ENCODE measurements around the gene GRIK1.

The GRIK1 gene

GRCh38 chr21:29827647-29828046, 112.1 kb downstream of the GRIK1 start:
- DNase-seq (ENCODE audit: low read depth in 2 of 2), result no peak

- DNase-seq (ENCODE audit: low read depth in 2 of 2), result no peak
Observed at GRCh38 chr21:29827236-29827635, 112.6 kb downstream of the GRIK1 start.

- DNase-seq (ENCODE audit: low read depth in 2 of 2), result no peak
Observed at GRCh38 chr21:29826386-29826785, 113.4 kb downstream of the GRIK1 start.

GRCh38 chr21:29825936-29826335, 113.9 kb downstream of the GRIK1 start:
- DNase-seq (ENCODE audit: low read depth in 2 of 2), result no peak

- no peak for DNase-seq (ENCODE audit: low read depth in 2 of 2)
Observed at GRCh38 chr21:29825345-29825744, 114.5 kb downstream of the GRIK1 start.

GRCh38 chr21:29822064-29822463, 117.7 kb downstream of the GRIK1 start:
- no peak for DNase-seq (ENCODE audit: low read depth in 2 of 2)

GRCh38 chr21:29821230-29821629, 118.6 kb downstream of the GRIK1 start:
- no peak for DNase-seq (ENCODE audit: low read depth in 2 of 2)

GRCh38 chr21:29819675-29820326, 120.0 kb downstream of the GRIK1 start:
- no peak for DNase-seq (ENCODE audit: low read depth in 2 of 2)

- no peak for DNase-seq (ENCODE audit: low read depth in 2 of 2)
Observed at GRCh38 chr21:29818383-29818921, 121.3 kb downstream of the GRIK1 start.

- no peak for DNase-seq (ENCODE audit: low read depth in 2 of 2)
Observed at GRCh38 chr21:29817450-29817849, 122.3 kb downstream of the GRIK1 start.

GRCh38 chr21:29812947-29813346, 126.8 kb downstream of the GRIK1 start:
- no peak for DNase-seq (ENCODE audit: low read depth in 2 of 2)

- DNase-seq (ENCODE audit: low read depth in 2 of 2), result no peak
Observed at GRCh38 chr21:29810871-29811270, 128.9 kb downstream of the GRIK1 start.

GRCh38 chr21:29808153-29808552, 131.6 kb downstream of the GRIK1 start:
- no peak for DNase-seq (ENCODE audit: low read depth in 2 of 2)

GRCh38 chr21:29805105-29805504, 134.7 kb downstream of the GRIK1 start:
- no peak for DNase-seq (ENCODE audit: low read depth in 2 of 2)

GRCh38 chr21:29803191-29803590, 136.6 kb downstream of the GRIK1 start:
- DNase-seq (ENCODE audit: low read depth in 2 of 2), result no peak

- DNase-seq (ENCODE audit: low read depth in 2 of 2), result no peak
Observed at GRCh38 chr21:29801122-29801521, 138.7 kb downstream of the GRIK1 start.

GRCh38 chr21:29800056-29800455, 139.7 kb downstream of the GRIK1 start:
- DNase-seq (ENCODE audit: low read depth in 2 of 2), result no peak

GRCh38 chr21:29798840-29799239, 141.0 kb downstream of the GRIK1 start:
- DNase-seq (ENCODE audit: low read depth in 2 of 2), result no peak

- no peak for DNase-seq (ENCODE audit: low read depth in 2 of 2)
Observed at GRCh38 chr21:29797155-29797554, 142.6 kb downstream of the GRIK1 start.

GRCh38 chr21:29793712-29794111, 146.1 kb downstream of the GRIK1 start:
- no peak for DNase-seq (ENCODE audit: low read depth in 2 of 2)

GRCh38 chr21:29789393-29789792, 150.4 kb downstream of the GRIK1 start:
- no peak for DNase-seq (ENCODE audit: low read depth in 2 of 2)

- DNase-seq (ENCODE audit: low read depth in 2 of 2), result no peak
Observed at GRCh38 chr21:29788752-29789151, 151.0 kb downstream of the GRIK1 start.

- DNase-seq (ENCODE audit: low read depth in 2 of 2), result no peak
Observed at GRCh38 chr21:29787361-29787909, 152.4 kb downstream of the GRIK1 start.
